Stimulated activated CD8-positive, alpha-beta memory T cell treated with anti-CD3 and anti-CD28 coated beads, Interleukin-7, amount 100 ng/mL, for 48 hours (primary cell): ENCODE results near the gene CD48.
"Not testable (repeated sequence)": the region's sequence is repeated elsewhere in the genome, so short reads cannot be mapped to it uniquely, and the experiment has no call there.

Source experiments
- DNase-seq, 2 donors: peaks; one replicate each; pipeline ENCODE4 v3.0.0-alpha.2; 2020; ENCODE audit warnings: low read depth in 1 of 2; ENCODE audit errors: extremely low read depth in 1 of 2

The CD48 gene

GRCh38 chr1:160716013-160716412 lies 4.4 kb upstream of the CD48 start:
- no peak for DNase-seq

GRCh38 chr1:160714034-160714648 lies 2.5 kb upstream of the CD48 start:
- not testable (repeated sequence) for DNase-seq

GRCh38 chr1:160713161-160713560 lies 1.5 kb upstream of the CD48 start:
- no peak for DNase-seq

- DNase-seq, result not testable (repeated sequence)
These were observed 981 bp upstream of the CD48 start for GRCh38 chr1:160712525-160713080.

GRCh38 chr1:160711276-160711601 lies 383 bp downstream of the CD48 start:
- DNase-seq, result no peak

GRCh38 chr1:160710517-160711252 lies 937 bp downstream of the CD48 start:
- DNase-seq, result no peak

GRCh38 chr1:160709715-160710114 lies 1.9 kb downstream of the CD48 start:
- no peak for DNase-seq

- DNase-seq, result no peak
These were observed 2.8 kb downstream of the CD48 start for GRCh38 chr1:160708801-160709200.

- no peak for DNase-seq
These were observed 3.5 kb downstream of the CD48 start for GRCh38 chr1:160708118-160708517.

- no peak for DNase-seq
These were observed 4.2 kb downstream of the CD48 start for GRCh38 chr1:160707236-160708064.

- DNase-seq, result no peak
These were observed 4.9 kb downstream of the CD48 start for GRCh38 chr1:160706526-160707235.

GRCh38 chr1:160705742-160706141 lies 5.9 kb downstream of the CD48 start:
- DNase-seq, result no peak

- DNase-seq, result not testable (repeated sequence)
These were observed 6.4 kb downstream of the CD48 start for GRCh38 chr1:160705212-160705621.

- DNase-seq, result no peak
These were observed 7.4 kb downstream of the CD48 start for GRCh38 chr1:160704250-160704649.

GRCh38 chr1:160702100-160702499 lies 9.5 kb downstream of the CD48 start:
- no peak for DNase-seq

GRCh38 chr1:160692390-160692789 lies 19.2 kb downstream of the CD48 start:
- not testable (repeated sequence) for DNase-seq

GRCh38 chr1:160685266-160685665 lies 26.4 kb downstream of the CD48 start:
- DNase-seq, result no peak

- no peak for DNase-seq
These were observed 28.4 kb downstream of the CD48 start for GRCh38 chr1:160682983-160683865.

GRCh38 chr1:160681891-160682140 lies 29.8 kb downstream of the CD48 start:
- DNase-seq, result no peak
